Glomerular endothelial cell (primary cell): ENCODE results near the gene NDC80. TPM values are rescaled to one million over a fixed set of nuclear protein-coding genes. Genes with fewer than 3 reads are reported as not detected.
"Not testable (repeated sequence)": the region's sequence is repeated elsewhere in the genome, so short reads cannot be mapped to it uniquely, and the experiment has no call there.

Source experiments
- DNase-seq: peaks from one replicate; pipeline ENCODE4 v3.0.0-alpha.2; 2011; ENCODE audit warnings: low read depth, low spot score; ENCODE audit errors: extremely low read depth
- total RNA-seq: library from RNA; depleted of rRNA; stranded (reverse); fragments of >200 nt; gene quantifications from 2 replicates; pipeline ENCODE4 v1.2.3, GENCODE V29; 2015

NDC80 gene
- total RNA-seq, 1 donor from 2014 or later = 9.0 TPM

DNA sequence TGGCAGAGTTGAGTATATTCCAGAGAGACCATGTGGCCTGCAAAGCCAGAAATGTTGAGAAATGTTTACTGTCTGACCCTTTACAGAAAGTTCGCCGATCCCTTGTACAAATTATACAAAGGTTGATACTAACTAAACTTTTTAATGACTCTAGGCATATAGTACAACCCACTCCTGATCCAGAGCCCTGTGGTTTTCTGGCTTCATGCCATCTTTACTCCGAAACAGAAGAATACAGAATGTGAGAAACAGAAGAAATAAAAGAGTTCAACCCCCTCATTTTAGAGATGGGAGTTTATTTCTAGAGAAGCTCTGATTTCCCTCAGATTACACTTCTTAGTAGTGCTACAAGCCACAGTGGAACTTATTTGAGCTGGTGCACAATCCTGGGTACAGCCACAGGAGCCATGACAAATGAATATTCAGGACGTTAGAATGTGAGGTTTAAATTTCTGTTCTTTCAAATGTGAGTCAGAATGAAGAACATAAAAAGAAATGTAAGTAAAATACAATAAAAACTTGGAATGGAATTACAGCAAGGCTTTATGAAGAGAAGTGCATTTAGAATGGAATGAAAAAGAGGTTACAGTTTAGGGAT is 46.1 kb downstream of the NDC80 start:
- no peak for DNase-seq

GRCh38 chr18:2618009-2618408 is 46.7 kb downstream of the NDC80 start:
- no peak for DNase-seq

DNA sequence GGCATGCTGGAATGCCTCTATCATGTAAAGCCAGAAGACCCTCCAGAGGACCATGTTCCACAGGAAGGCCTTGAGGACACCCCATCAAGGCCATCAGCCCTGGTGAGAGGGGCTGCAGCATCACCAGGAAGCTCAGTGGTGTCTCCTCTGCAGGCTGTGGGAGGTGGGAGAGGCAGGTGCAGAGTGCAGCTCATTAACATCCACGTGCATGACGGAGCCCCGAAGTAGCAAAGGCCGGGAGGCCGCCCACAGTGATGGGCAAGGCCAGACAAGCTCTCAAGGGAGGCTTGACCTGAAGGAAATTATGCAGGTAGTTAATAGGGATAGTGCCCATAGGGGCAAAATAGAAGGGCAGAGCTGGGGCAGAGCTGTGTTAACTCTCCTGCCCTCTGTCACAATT is 53.9 kb downstream of the NDC80 start:
- DNase-seq = no peak

DNA sequence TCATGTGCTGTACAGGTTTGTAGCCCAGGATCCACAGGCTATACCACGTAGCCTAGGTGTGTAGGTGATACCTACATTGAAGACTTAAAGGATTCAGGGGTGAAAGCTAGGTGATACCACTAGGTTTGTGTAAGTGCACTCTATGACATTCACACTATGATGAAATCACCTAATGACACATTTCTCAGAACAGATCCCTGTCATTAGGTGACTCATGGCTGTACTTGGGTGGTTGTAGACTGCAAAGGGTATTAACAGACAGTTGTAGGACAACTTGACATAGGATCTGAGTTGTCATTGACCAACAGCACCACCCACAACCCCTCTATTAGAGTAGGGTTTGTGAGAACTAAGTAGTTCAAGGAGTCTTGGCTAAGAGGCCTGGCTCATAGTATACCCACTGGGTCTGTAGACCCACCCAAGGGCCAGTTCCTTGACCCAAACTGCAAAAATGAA is 56.5 kb downstream of the NDC80 start:
- DNase-seq = no peak

DNA sequence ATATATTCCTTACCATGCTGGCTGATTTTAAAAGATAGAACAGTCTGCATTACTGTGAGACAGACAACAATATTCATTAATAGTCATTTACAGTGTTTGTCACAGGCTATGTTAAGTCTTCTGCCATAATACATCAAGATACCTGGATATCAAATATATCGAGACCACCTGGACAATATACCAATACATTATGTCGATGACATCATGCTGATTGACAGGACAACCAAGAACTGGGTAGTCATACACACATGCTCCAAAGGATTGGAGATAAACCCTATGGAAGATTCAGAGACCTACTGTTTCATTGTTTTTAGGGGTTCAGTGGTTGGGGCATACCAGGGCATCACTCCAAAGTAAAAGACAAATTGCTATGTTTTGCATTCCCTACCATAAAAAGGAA is 57.6 kb downstream of the NDC80 start:
- DNase-seq = no peak

DNA sequence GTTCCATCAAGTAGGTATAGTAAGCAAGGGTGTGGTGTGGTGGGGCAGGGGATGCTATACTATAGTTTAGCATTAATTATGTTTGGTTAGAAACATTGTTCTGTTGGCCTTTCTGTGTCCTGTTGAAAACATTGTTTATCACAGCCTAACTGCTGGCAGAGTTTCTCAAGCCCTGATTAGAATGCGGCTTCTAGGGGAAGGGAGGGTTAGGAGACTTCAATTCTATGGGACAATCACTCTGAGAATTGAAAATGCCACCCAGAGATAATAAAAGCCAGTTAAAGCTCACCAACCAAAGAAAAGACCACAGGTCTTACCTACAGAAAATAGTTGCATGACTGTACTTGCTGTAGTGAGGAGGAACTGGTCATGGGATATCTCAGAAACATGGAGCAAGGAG is 64.2 kb downstream of the NDC80 start:
- no peak for DNase-seq

DNA sequence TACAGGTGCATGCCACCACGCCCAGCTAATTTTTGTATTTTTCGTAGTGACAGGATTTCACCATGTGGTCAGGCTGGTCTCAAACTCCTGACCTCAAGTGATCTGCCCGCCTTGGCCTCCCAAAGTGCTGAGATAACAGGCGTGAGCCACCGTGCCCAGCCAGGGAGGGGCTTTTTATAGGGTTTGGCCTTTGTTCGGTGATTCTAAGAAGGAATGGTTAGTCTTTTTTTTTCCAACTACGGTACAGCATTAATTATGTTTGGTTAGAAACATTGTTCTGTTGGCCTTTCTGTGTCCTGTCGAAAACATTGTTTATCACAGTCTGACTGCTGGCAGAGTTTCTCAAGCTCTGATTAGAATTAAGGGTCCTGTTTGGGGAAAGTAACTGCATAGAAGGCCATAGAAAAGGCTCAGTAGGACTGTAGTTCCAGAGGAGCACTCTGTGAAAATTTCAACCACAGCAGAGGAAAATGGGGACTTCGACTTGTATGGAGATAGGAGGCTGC is 64.8 kb downstream of the NDC80 start:
- DNase-seq = no peak

DNA sequence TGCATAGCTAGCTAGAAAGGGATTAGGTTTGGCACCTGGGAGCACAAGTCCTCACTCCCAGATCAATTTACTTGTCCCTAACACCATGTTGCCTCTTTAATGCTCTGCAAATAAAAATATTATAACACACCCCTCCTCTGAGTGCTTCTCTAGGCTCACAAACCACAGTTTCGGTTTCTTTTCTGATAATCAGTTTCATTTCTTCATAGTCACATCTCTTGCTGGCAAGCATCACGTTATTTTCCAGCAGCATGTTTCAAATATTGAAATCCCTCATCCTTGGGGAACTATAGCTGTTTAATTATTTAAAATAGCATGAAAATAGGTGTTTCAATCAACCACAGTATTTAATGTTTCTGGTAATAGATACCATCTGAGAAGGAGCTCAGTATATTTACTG is 70.3 kb downstream of the NDC80 start:
- no peak for DNase-seq

DNA sequence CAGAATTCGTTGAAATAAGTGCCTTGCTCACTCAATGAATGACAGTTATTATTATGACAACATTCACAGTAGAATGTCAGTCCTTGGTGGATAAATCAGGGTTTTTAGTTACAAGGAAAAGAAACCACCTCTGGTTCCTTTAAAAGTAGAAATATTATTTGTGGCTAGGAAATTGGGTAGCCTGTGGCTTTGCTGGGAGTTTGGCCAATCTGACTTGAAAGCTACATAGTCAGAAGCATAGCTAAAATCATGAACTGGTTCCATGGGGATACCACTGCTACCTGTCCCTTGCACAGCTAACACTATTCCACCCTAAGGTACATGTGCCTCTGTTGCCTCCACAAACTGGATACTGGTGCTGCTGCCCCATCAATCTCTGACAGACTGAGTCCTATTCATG is 71.4 kb downstream of the NDC80 start:
- DNase-seq = no peak

GRCh38 chr18:2644535-2644934 is 73.2 kb downstream of the NDC80 start:
- DNase-seq = no peak

- no peak for DNase-seq
These were observed 80.6 kb downstream of the NDC80 start for GRCh38 chr18:2651981-2652380.

GRCh38 chr18:2653467-2653866 is 82.1 kb downstream of the NDC80 start:
- no peak for DNase-seq

- DNase-seq = no peak
These were observed 83.0 kb downstream of the NDC80 start for GRCh38 chr18:2654169-2654927.

DNA sequence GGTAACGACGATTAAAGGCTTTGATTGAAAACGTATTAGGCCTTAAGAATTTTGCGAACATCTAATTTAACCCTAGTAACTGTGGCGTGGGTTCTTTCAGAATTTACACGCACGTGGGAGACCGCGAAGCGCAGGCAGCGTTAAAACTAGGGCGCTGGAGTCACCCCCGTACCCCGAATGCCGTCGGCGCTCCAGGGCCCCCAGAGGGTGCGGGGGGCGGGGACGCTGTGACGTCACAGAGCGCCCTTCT is 83.5 kb downstream of the NDC80 start:
- DNase-seq = no peak

DNA sequence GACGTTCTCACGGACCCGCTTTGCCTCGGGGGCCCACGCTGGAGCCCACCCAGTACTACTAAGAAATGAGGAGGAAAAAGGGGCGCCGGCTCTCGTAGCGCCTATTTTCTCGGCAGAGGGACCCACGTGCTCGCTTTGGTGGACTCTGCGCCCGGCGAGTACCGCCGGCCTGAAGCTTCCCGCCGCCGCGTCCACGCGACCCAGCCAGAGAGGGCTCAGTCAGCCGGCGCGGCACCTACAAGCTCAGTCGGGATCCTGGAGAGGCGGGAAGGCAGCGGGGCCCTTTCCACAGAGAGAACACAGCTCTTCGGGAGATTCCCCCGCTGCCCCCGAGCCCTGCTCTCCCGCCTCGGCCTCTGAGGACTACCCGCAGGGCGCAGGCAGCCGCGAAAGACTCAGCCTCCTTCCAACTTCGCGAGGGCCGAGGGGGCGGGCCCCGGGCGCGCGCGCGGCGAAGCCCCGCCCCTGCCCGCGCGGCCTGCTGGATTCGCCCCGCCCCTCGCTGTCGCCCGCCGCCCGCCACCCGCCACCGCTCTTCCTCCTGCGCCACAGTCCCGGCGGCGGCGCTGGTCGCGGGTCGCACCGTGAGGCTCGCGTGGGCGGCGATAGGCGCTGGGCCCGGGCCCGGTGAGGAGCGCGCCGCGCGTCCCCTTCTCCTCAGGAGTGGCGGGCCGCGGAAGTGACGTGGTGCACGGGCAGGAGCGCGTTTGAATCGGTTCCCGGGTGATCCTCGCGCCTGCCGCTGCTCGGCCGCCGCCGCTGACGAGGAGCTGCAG is 84.0 kb downstream of the NDC80 start, which contains the start of gene SMCHD1:
SMCHD1 (plus strand) TSS at position 549 of the 776 bp plus-strand sequence. CDS start 350 bp downstream, outside the sequence.
- DNase-seq = no peak

DNA sequence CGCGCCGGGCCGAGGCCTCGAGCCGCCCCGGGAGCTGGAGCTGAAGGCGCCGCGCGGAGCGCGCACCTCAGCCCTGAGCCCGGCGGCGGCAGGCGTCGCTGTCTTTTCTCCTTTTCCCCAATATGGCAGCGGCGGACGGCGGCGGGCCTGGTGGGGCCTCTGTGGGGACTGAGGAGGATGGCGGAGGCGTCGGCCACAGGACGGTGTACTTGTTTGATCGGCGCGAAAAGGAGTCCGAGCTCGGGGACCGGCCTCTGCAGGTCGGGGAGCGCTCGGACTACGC is 84.5 kb downstream of the NDC80 start:
- DNase-seq = no peak

DNA sequence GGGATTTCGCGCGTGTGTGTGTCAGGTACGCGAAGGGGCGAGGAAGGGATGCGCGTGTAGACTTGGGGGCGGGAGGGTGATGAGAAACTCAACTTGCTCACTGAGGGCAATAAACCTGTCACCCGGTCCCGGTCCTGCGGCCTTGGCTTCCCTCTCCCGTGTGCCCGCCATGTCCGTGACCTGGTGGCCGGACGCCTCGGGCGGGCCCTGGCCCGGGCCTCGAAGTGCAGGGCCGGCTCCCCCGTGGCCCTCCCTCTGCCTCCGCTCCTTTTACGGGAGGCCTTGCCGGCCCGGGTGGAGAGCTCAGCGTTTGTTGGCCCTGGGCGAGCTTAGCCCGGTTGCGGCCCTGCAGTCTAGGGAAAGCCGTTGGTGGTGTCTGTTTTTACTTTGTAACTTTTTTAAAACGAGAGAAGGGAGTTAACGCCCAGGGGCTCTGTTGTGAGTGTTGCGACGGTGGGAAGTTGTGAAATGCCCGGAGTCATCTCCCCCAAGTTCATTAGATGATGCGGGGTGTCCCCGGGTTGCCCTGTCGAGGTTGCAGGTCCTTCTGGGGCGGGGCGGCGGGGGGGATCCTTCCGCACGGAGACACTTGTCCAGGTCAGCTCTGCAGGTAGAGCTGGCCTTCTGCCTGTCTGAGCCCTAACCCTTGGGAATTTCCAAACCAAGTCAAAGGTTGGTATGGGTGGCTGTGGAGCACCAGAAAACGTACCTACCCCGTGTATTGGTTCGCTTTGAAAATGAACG is 85.1 kb downstream of the NDC80 start:
- no peak for DNase-seq

DNA sequence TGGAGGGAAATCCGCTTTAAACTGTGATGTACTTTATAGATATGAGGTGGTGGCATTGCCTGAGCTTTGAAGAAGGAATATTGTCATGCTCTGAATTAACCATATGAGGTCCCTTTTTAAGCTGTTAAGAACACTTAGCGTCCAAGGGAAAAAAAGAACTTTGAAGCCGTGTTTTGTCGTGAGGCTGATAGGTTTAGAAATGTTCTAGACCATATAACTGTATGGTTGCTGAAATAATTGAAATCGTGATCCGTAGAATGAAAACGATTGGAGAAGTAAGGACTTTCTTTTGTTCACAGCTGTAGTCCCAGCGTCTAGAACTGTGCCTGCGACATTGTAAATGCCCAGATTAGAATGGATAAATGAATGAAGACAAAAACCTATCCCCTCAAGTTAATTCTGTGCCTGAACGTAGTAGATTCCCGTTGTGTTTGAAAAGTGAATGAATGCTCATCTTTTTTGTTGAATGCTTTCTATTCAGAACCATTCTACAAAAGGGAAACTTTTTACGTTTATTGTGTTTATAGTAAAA is 85.7 kb downstream of the NDC80 start:
- DNase-seq = no peak

- no peak for DNase-seq
These were observed 86.6 kb downstream of the NDC80 start for GRCh38 chr18:2657788-2658458.

DNA sequence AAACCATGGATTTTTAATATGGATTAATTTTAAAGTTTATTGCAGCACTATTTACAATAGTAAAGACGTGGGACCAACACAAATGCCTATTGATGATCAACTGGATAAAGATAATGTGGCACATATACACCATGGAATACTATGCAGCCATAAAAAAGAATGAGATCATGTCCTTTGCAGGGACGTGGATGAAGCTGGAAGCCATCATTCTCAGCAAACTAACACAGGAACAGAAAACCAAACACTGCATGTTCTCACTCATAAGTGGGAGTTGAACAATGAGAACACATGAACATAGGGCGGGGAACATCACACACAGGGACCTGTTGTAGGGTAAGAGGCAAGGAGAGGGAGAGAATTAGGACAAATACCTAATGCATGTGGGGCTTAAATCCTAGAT is 89.5 kb downstream of the NDC80 start:
- not testable (repeated sequence) for DNase-seq
